DLD1 (cell line): Measurements from ENCODE around the gene RECK.
"Not testable (repeated sequence)": the region's sequence is repeated elsewhere in the genome, so short reads cannot be mapped to it uniquely, and the experiment has no call there.

Experiments
- in situ Hi-C: cut with HindIII; loops from 2 replicates; pipeline ENCODE4 v1.10.0; 2017; ENCODE audit warnings: low sequenced_read_pairs

Gene RECK

DNA sequence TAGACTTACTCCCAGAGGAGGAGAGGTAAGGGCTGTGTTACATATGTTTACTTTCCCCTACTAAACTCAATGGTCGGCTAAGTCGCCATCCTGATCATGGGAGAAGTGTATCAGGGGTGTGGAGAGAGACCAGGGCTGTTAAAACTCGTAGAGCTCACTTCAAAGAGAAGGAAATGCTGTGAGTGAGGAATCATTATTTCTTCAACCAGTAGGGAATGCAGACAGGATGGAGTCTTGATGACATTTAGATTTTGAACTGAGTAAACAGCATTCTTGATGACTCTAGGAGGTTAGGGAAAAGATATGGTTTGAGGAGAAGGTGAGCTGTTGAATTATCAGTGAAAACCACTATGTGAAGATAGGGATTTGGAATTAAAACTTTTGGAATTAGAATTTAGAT lies 17.3 kb downstream of the RECK start:
- in situ Hi-C loops: no loop called here

- in situ Hi-C loops: no loop called here
These were observed 20.2 kb downstream of the RECK start for GRCh38 chr9:36056896-36057295.

- in situ Hi-C loops: no loop called here
These were observed 27.2 kb downstream of the RECK start for GRCh38 chr9:36063804-36064447.

GRCh38 chr9:36064448-36065037 lies 27.8 kb downstream of the RECK start:
- in situ Hi-C loops: no loop called here

- in situ Hi-C loops: no loop called here
These were observed 37.3 kb downstream of the RECK start for GRCh38 chr9:36074055-36074454.

GRCh38 chr9:36074870-36075532 lies 38.3 kb downstream of the RECK start:
- in situ Hi-C loops: no loop called here

DNA sequence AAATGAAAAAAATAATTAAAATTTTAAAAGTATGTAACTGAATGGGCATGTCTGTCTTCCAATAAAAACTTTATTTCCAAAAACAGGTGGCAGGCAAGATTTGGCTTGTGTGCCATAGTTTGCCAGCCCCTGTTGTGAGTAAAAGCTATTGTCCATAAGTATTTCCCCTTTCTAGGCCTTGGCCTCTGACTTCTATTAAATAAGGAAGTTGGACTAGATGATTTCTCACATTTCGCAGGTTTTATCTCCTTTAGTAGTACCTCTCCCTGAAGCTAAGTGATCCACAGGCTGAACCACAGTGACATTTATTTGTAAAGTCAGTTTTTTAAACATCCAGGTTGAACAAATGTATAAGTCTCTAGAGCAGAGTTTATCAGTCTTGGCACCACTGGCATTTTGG lies 41.3 kb downstream of the RECK start:
- in situ Hi-C loops: no loop called here

DNA sequence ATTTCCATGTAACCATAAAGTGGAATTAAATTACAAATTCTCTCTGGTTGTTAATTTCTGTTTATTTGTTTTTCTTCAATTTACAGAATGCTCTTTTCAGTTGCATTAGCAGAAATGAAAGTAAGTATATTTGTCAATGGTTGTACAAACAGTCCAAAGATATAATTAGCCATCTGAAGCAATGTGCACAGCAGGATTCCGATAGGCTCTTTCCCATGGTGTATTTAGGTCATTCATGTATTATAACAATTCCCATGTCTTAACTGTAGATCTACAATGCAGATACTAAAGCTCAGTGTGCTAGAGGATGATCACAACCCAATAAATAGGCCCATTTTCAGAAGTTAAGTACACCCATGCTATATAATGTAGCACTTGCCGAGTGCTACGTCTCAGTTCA lies 43.8 kb downstream of the RECK start:
- in situ Hi-C loops: no loop called here

- in situ Hi-C loops: no loop called here
These were observed 46.2 kb downstream of the RECK start for GRCh38 chr9:36082931-36083330.

- in situ Hi-C loops: no loop called here
These were observed 49.7 kb downstream of the RECK start for GRCh38 chr9:36086442-36086841.

DNA sequence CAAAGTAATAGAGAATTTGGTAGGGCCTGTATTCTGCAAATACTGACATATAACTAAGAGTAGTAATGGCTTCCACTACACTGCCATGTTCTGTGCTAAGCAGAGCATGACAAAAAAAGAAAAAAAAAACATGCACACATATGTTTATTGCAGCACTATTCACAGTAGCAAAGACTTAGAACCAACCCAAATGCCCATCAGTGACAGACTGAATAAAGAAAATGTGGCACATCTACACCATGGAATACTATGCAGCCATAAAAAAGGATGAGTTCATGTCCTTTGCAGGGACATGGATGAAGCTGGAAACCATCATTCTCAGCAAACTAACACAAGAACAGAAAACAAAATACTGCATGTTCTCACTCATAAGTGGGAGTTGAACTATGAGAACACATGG lies 50.3 kb downstream of the RECK start:
- in situ Hi-C loops: not testable (repeated sequence)

DNA sequence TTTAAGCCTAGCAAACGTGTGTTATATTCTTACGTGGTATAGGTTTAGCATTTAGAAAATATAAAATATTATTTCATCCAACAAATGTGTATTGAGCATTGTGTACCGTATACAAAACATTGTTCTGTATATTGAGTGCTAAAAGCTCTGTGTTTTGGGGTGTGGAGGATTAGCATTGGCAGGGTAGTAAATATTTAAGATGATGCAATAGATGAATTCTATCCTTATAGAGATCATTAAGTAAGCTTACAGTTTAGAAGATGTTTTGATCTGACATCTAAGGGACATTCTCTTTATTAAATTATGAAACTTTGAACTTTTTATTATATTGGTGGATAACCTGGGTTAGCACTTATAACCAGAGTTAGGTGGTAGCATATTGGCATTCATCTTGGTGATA lies 51.3 kb downstream of the RECK start:
- in situ Hi-C loops: no loop called here

- in situ Hi-C loops: no loop called here
These were observed 54.6 kb downstream of the RECK start for GRCh38 chr9:36091026-36091953.

DNA sequence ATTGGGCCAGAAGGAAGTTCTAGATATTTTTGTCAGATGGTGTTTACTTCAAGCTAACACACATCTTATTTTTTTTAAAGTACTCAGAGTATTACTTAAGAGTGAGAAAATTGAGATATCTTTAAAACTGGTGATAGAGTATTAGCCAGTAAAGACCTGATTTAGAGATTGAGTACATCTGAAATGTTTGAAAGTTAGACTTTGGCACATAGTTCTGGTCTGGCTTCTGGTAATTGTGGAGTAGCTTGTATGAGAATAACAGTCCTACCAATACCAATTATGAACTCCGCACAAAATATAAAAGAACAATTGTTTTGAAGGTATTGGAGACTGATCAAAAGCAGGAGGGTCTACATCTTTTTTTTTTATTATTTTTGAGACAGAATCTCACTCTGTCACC lies 55.3 kb downstream of the RECK start:
- in situ Hi-C loops: no loop called here

DNA sequence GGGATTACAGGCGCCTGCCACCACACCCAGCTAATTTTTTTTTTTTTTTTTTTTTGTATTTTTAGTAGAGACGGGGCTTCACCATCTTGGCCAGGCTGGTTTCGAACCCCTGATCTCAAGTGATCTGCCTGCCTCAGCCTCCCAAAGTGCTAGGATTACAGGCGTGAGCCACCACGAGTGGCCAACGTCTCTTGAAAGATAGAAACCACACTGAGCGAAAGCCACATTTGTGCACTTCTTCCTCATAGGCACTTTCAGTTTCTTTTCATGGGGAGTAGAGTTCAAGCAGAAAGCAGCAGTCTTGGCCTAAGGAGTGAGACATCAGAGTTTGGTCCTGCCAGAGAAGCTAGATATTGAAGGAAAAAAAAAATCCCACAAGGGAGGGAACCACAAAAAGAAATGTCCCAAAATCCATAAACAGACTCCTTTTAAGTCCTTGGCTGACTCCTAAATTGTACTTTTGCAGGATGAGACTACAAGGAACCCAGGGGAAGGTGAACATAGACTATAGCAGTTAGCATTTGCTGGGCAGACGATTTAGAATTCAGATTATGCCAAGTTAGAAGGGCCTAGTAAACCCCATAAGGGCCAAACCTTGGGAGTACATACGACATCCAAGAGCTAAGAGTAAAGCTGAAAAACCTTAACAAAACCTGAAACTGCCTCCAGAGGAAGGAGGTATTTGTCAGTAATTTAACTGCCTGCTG lies 55.9 kb downstream of the RECK start:
- in situ Hi-C loops: no loop called here

DNA sequence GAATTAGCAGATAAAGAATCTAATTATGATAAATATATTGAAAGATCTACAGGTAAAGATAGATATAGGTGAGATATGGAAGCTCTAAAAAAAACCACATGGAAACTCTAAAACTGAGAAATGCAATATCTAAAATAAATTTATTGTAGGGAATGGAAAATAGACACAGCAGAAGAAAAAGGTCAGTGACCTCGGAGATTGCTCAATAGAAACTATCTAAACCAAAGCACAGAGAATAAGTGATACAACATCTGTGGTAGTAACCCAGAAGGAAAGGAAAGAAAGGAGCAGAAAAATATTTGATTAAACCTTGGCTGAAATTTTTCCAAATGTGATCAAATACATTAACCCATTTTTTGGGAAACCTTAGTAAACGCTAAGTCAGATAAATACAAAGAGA lies 56.7 kb downstream of the RECK start:
- in situ Hi-C loops: no loop called here

- in situ Hi-C loops: loop anchor here (10.0 kb wide), 1 partner anchor 245 kb away; no protein-coding TSS in a partner anchor
These were observed 63.0 kb downstream of the RECK start for GRCh38 chr9:36099718-36100117.

DNA sequence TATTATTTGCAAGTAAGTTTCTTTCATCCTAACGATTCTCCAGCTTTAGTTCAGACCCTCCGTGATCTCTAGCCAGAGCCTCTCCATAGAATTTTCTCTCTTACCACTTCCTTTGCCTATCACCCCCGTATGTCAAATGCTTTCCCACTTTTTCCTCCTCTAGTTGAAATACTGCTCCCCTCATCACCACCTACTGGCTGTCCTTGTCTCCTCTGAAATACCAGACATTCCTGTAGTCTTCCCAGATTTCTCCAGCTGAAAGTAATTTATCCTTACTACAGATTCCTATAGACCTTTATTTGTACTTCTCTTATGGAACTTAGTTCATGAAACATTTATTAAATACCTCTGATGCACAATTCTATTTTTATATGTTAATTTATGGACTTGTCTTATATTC lies 63.8 kb downstream of the RECK start:
- in situ Hi-C loops: loop anchor here (10.0 kb wide), 1 partner anchor 244 kb away; no protein-coding TSS in a partner anchor

- in situ Hi-C loops: loop anchor here (10.0 kb wide), 1 partner anchor 243 kb away; no protein-coding TSS in a partner anchor
These were observed 65.4 kb downstream of the RECK start for GRCh38 chr9:36101916-36102741.
